GM13976 (cell line): ENCODE data around the gene PDSS1.
"Not testable (repeated sequence)": the region's sequence is repeated elsewhere in the genome, so short reads cannot be mapped to it uniquely, and the experiment has no call there.

Source experiments
- DNase-seq: peaks from one replicate; pipeline ENCODE4 v3.0.0; 2012; ENCODE audit warnings: low spot score
- in situ Hi-C: fragments of 300-500 bp; cut with MboI; formaldehyde crosslinking; loops from one replicate; pipeline ENCODE4 v1.12.0; 2022; ENCODE audit warnings: low sequenced_read_pairs, mixed read lengths, inconsistent platforms; ENCODE audit not compliant: unreplicated experiment
- TF ChIP-seq, protein P1 (sequence below): IDR thresholded peaks from 2 replicates; pipeline ENCODE4 v1.5.1; 2012; ENCODE audit warnings: borderline replicate concordance, mild to moderate bottlenecking; ENCODE audit not compliant: insufficient read depth; ENCODE audit errors: extremely low read depth, missing control alignments, control extremely low read depth

Gene PDSS1

DNA sequence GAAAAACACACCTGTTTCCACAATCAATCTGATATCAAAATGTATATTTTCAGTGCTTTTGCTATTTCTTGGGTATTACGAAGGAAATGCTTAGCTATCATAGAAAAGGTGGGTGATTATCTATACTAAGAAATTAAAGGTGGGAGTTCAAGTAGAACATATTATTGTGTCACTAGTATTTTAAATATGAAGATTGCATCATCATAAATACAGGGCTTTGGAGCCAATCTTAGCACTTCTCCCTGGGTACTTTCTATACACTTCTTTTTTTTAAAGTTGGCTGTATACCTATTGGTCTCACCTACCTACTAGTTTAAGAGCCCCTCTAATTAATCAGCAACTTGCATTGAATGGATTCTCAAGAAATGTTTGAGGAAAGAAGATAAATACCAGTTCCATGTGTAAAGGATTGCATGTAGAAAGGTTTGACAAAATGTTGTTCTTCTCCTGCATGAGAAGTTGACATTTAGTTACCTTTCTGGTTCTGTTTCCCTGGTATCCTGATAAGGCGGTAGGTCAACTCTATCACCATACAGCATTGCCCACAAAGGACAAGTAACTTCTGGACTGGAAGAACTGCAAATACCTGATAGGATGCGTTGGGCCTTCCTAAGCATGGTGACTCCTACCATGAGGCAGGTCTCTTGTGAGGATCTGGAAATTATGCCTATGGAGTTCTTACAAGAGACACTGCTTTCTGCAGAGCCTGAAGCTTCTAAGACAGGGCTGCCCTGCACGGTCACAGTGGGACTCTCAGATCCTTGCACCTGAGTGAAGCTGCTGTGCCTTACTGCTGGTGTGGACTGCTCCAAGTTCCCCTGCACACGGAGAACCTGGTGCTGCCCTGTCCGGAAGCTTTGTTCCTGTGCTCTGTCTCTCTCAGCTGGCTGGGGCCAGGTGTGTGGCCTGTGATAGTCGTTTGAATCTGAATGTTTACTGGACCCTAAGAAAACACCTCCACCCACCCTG lies 32.1 kb upstream of the PDSS1 start:
- TF ChIP-seq, protein P1, sequence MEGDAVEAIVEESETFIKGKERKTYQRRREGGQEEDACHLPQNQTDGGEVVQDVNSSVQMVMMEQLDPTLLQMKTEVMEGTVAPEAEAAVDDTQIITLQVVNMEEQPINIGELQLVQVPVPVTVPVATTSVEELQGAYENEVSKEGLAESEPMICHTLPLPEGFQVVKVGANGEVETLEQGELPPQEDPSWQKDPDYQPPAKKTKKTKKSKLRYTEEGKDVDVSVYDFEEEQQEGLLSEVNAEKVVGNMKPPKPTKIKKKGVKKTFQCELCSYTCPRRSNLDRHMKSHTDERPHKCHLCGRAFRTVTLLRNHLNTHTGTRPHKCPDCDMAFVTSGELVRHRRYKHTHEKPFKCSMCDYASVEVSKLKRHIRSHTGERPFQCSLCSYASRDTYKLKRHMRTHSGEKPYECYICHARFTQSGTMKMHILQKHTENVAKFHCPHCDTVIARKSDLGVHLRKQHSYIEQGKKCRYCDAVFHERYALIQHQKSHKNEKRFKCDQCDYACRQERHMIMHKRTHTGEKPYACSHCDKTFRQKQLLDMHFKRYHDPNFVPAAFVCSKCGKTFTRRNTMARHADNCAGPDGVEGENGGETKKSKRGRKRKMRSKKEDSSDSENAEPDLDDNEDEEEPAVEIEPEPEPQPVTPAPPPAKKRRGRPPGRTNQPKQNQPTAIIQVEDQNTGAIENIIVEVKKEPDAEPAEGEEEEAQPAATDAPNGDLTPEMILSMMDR, result no peak
- in situ Hi-C loops, result no loop called here
- DNase-seq, result no peak

DNA sequence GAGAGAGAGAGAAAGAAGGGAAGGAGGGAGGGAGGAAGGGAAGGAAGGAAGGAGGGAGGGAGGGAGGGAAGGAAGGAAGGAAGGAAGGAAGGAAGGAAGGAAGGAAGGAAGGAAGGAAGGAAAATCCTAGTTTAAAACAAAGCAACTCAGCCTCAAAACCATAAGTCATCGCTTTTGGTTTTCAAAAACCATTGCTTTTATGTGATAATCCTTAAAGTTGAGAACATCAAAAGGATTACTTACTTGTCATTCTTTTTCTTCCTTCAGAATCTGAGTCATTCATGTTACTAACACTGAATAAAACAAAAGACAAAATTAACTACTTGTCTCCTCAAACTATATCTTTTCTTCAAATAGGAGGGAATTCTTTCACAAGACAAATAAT lies 21.6 kb upstream of the PDSS1 start:
- in situ Hi-C loops, result loop anchor here (25.0 kb wide), 1 partner anchor 339 kb away; no protein-coding TSS in a partner anchor

DNA sequence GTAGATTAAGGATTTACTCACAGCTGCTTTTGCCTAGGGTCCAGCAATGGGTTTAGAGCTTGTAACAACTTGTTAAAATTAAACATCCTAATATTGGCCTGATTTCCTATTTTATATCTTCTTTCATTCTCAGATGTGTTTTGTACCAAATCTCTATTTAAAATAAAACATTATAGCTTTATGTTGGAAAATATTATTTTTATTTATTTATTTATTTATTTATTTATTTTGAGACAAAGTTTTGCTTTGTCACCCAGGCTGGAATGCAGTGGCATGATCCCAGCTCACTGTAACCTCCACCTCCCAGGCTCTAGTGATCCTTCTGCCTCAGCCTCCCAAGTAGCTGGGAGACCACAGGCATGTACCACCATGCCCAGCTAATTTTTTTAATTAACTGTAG lies 17.9 kb upstream of the PDSS1 start:
- in situ Hi-C loops, result loop anchor here (25.0 kb wide), 1 partner anchor 342 kb away; no protein-coding TSS in a partner anchor
- no peak for DNase-seq
- TF ChIP-seq, protein P1, result no peak

More for the DNA sequence above, 21.6 kb upstream of the PDSS1 start:
- DNase-seq, result no peak
- TF ChIP-seq, protein P1, result no peak

DNA sequence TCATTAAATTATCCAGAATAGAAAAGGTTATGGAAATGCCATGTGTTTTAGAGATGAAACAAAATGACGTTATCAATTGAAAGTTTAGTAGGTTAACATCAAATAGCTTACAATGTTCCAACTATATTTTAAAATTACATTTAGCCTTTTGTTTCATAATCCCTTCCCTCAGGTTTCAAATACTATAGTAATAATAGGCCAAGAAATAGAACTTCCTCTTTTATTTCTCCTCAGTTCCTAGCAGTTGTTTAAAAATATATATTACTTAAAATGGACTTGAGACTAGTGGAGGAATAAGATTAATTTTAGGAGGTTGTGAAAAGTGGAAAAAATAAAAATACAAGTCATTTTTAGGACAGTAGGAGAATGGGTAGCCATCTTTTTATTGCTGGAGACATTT lies 16.4 kb upstream of the PDSS1 start:
- TF ChIP-seq, protein P1, result no peak
- DNase-seq, result no peak
- in situ Hi-C loops, result loop anchor here (25.0 kb wide), 1 partner anchor 344 kb away; no protein-coding TSS in a partner anchor

DNA sequence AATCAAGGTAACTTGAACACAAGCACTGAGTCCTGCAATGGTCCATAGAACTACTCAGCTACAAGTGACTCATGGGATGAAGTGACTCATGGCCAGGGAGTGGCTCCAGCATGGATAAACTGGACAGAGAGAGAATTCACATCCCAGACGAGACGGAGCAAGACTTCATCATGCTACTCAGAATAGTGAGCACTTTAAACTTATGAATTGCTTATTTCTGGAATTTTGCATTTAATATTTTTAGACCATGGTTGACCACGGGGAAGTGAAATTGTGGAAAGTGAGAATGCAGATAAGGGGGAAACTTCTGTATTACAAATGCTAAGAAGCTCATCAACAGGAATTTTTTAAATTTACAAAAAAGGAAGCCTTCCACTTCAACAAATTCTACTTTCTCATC lies 15.5 kb upstream of the PDSS1 start:
- not testable (repeated sequence) for DNase-seq
- in situ Hi-C loops, result loop anchor here (25.0 kb wide), 1 partner anchor 345 kb away; no protein-coding TSS in a partner anchor

DNA sequence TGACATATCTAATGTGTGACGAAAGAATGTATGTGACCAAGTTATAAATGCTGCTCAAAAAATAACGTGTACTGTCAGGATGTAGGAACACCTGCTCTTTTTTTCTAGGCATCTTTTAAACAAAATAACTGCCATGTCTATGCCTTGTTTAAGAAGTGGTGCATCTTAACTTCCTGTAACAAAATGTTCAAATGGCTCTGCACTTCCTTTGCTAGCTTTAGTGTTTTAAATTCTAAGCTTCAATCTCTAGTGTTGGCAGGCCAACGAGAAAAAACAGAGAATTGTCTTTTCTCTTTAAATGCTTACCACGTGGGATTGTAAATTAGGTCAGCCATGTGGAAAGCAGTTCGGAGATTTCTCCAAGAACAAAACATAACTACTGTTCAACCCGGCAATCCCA lies 14.6 kb upstream of the PDSS1 start:
- DNase-seq, result no peak
- in situ Hi-C loops, result loop anchor here (25.0 kb wide), 1 partner anchor 346 kb away; no protein-coding TSS in a partner anchor
- TF ChIP-seq, protein P1, result no peak
